HG03378 (cell line): Measurements from ENCODE around the gene SPECC1.
"Not testable (repeated sequence)": the region's sequence is repeated elsewhere in the genome, so short reads cannot be mapped to it uniquely, and the experiment has no call there.

ENCODE experiments used
- ATAC-seq: cut with Tn5 transposase; IDR thresholded peaks from one replicate; pipeline ENCODE4 v1.9.1; 2021; ENCODE audit warnings: mild to moderate bottlenecking, moderate library complexity; ENCODE audit not compliant: unreplicated experiment

SPECC1 gene

GRCh38 chr17:20067711-20068110, 58.6 kb downstream of the SPECC1 start:
- no peak for ATAC-seq

- no peak for ATAC-seq
Observed at GRCh38 chr17:20068445-20068844, 59.3 kb downstream of the SPECC1 start.

GRCh38 chr17:20071824-20072691, 62.9 kb downstream of the SPECC1 start:
- no peak for ATAC-seq

GRCh38 chr17:20072692-20072992, 63.5 kb downstream of the SPECC1 start:
- no peak for ATAC-seq

GRCh38 chr17:20073055-20073979, 64.2 kb downstream of the SPECC1 start:
- peak; percentile 49 for ATAC-seq

- no peak for ATAC-seq
Observed at GRCh38 chr17:20074001-20074400, 64.8 kb downstream of the SPECC1 start.

- ATAC-seq, result no peak
Observed at GRCh38 chr17:20074489-20074888, 65.3 kb downstream of the SPECC1 start.

- not testable (repeated sequence) for ATAC-seq
Observed at GRCh38 chr17:20076137-20076536, 67.0 kb downstream of the SPECC1 start.

- ATAC-seq, result no peak
Observed at GRCh38 chr17:20077978-20078685, 69.0 kb downstream of the SPECC1 start.

- ATAC-seq, result no peak
Observed at GRCh38 chr17:20080513-20080912, 71.4 kb downstream of the SPECC1 start.

GRCh38 chr17:20083156-20083859, 74.1 kb downstream of the SPECC1 start:
- ATAC-seq, result no peak

- no peak for ATAC-seq
Observed at GRCh38 chr17:20084621-20085282, 75.6 kb downstream of the SPECC1 start.

GRCh38 chr17:20085283-20085845, 76.2 kb downstream of the SPECC1 start:
- no peak for ATAC-seq

GRCh38 chr17:20086416-20087076, 77.4 kb downstream of the SPECC1 start:
- ATAC-seq, result no peak

GRCh38 chr17:20087538-20088250, 78.5 kb downstream of the SPECC1 start:
- no peak for ATAC-seq

- ATAC-seq, result no peak
Observed at GRCh38 chr17:20089756-20090547, 80.8 kb downstream of the SPECC1 start.

- no peak for ATAC-seq
Observed at GRCh38 chr17:20091174-20092029, 82.2 kb downstream of the SPECC1 start.
